ENCODE data around the gene RAPGEFL1. TPM values are rescaled to one million over a fixed set of nuclear protein-coding genes. Genes with fewer than 3 reads are reported as not detected.

The RAPGEFL1 gene
- total RNA-seq, 1 experiment from 2014 or later: 23.0 TPM

DNA sequence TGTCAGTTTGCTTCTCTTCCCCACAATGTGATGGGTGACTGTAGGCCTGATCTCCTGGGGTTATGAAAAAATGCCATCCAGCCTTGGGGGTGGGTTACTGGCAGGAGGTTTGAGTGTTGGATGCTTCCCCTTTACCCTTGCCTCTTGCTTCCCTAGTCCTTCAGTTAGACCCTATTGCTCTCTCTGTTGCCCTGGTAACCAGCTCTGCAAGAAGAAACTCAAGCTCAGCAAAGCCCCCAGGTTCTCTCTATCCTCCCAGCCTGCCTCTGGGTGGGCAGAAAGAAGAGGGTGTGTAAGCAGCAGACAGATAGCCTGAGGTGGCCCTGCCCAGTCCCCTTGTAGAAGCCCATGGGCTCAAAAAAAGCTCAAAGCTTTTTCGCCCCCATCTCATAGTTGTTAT, 2.8 kb upstream of the RAPGEFL1 start:
- Mint-ChIP-seq H3K36me3 (peaks cover 37% of the 10 kb centered on the region), H3K4me3 (no peak overlapping the region)
- CTCF ChIA-PET: interaction anchor here (0.7 to 7.4 kb wide), 4 partner anchors 17 to 139 kb away, joined by 3 to 75 read pairs (median 4); no protein-coding TSS in a partner anchor

DNA sequence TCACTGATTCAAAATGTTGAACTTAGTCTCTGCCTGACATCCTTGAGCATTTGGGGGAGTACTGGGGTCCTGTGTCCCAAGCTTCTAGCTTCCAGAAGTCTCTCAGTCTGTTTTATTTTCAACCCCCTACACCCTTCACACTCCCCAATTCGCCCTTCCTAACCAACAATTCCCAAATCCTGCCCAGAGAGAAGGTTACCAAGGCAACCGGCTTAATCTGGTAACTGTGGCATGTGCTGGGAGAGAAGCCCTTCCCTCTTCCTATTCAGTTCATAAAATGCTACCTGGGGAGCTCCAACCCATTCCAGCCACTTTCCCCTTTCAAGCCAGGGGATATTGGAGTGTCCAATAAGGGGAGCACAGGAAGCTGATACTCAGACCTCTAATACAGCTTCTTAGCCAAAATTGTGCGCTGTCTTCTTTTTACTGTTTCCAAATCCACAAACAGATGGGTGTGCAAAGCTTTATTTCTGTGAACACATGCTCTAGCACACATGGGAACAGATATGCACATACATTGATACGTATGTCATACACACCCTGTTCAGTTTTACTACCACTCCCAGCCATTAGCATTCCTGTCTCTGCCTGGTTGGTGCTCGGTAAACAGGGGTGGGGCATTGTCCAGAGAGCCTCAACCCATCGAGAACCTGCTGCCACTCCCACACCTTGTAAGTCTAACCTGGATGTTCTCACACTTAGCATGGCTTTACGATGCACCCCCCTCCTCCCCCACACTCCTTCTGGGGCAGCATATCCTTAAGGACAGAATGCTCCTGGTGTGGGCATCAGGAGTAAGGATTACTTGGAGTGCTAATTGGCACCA, 1.1 kb upstream of the RAPGEFL1 start:
- POLR2A ChIA-PET: interaction anchor here (0.9 kb wide), 2 partner anchors 15 to 141 kb away, joined by 3 read pairs; no protein-coding TSS in a partner anchor
- CTCF ChIA-PET: interaction anchor here (0.6 to 7.4 kb wide), 5 partner anchors 15 to 149 kb away, joined by 3 to 75 read pairs (median 4); no protein-coding TSS in a partner anchor
- Mint-ChIP-seq H3K9me3 (no peaks in the 10 kb centered on the region), H3K27ac (no peak overlapping the region), H3K36me3 (peaks cover 24% of the 10 kb centered on the region), H3K4me1 (peaks cover 20% of the 10 kb centered on the region), H3K4me3 (no peak overlapping the region), H3K27me3 (ENCODE audit: low read depth) (no peaks in the 10 kb centered on the region)
- no peak for ATAC-seq
- no peak for DNase-seq (ENCODE audit: low spot score)
- TF ChIP-seq GRHL2 (CRISPR knock-in tag; IDR thresholded peaks at IDR 0.05; ENCODE audit: insufficient replicate concordance, severe bottlenecking): no peak
- TF ChIP-seq ELF4 (CRISPR knock-in tag; IDR thresholded peaks at IDR 0.05; ENCODE audit: low read depth): no peak
- TF ChIP-seq, protein P1, sequence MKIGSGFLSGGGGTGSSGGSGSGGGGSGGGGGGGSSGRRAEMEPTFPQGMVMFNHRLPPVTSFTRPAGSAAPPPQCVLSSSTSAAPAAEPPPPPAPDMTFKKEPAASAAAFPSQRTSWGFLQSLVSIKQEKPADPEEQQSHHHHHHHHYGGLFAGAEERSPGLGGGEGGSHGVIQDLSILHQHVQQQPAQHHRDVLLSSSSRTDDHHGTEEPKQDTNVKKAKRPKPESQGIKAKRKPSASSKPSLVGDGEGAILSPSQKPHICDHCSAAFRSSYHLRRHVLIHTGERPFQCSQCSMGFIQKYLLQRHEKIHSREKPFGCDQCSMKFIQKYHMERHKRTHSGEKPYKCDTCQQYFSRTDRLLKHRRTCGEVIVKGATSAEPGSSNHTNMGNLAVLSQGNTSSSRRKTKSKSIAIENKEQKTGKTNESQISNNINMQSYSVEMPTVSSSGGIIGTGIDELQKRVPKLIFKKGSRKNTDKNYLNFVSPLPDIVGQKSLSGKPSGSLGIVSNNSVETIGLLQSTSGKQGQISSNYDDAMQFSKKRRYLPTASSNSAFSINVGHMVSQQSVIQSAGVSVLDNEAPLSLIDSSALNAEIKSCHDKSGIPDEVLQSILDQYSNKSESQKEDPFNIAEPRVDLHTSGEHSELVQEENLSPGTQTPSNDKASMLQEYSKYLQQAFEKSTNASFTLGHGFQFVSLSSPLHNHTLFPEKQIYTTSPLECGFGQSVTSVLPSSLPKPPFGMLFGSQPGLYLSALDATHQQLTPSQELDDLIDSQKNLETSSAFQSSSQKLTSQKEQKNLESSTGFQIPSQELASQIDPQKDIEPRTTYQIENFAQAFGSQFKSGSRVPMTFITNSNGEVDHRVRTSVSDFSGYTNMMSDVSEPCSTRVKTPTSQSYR (CRISPR knock-in tag; IDR thresholded peaks at IDR 0.05): no peak
- TF ChIP-seq ZNF671 (CRISPR knock-in tag; IDR thresholded peaks at IDR 0.05): no peak
- no peak for TF ChIP-seq OVOL2 (CRISPR knock-in tag; IDR thresholded peaks at IDR 0.05; ENCODE audit: borderline replicate concordance)
- no peak for TF ChIP-seq SMAD3 (CRISPR knock-in tag; IDR thresholded peaks at IDR 0.05; ENCODE audit: borderline replicate concordance)
- TF ChIP-seq, protein P2, sequence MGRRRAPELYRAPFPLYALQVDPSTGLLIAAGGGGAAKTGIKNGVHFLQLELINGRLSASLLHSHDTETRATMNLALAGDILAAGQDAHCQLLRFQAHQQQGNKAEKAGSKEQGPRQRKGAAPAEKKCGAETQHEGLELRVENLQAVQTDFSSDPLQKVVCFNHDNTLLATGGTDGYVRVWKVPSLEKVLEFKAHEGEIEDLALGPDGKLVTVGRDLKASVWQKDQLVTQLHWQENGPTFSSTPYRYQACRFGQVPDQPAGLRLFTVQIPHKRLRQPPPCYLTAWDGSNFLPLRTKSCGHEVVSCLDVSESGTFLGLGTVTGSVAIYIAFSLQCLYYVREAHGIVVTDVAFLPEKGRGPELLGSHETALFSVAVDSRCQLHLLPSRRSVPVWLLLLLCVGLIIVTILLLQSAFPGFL (CRISPR knock-in tag; IDR thresholded peaks at IDR 0.05; ENCODE audit: borderline replicate concordance): no peak
- TF ChIP-seq, protein P3, sequence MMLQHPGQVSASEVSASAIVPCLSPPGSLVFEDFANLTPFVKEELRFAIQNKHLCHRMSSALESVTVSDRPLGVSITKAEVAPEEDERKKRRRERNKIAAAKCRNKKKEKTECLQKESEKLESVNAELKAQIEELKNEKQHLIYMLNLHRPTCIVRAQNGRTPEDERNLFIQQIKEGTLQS (CRISPR knock-in tag; conservative IDR thresholded peaks at IDR 0.05): no peak
- no peak for TF ChIP-seq CREB1 (CRISPR knock-in tag; IDR thresholded peaks at IDR 0.05)
- no peak for TF ChIP-seq JUN (CRISPR knock-in tag; IDR thresholded peaks at IDR 0.05)
- no peak for TF ChIP-seq NR1H2 (CRISPR knock-in tag; IDR thresholded peaks at IDR 0.05)
- no peak for TF ChIP-seq TCF7 (CRISPR knock-in tag; IDR thresholded peaks at IDR 0.05; ENCODE audit: low read depth)
- TF ChIP-seq PRRX2 (CRISPR knock-in tag; IDR thresholded peaks at IDR 0.05): no peak
- no peak for TF ChIP-seq SP1 (CRISPR knock-in tag; conservative IDR thresholded peaks at IDR 0.05)
- no peak for TF ChIP-seq ZNF121 (CRISPR knock-in tag; IDR thresholded peaks at IDR 0.05)
- no peak for TF ChIP-seq TEAD1 (CRISPR knock-in tag; IDR thresholded peaks at IDR 0.05)

More for the DNA sequence above, 2.8 kb upstream of the RAPGEFL1 start:
- no peak for TF ChIP-seq CREM (CRISPR knock-in tag; IDR thresholded peaks at IDR 0.05)
- no peak for TF ChIP-seq ELF4 (CRISPR knock-in tag; IDR thresholded peaks at IDR 0.05; ENCODE audit: low read depth)
- no peak for TF ChIP-seq FOXK1 (CRISPR knock-in tag; IDR thresholded peaks at IDR 0.05)
- TF ChIP-seq MXD4 (CRISPR knock-in tag; IDR thresholded peaks at IDR 0.05; ENCODE audit: borderline replicate concordance): no peak
- no peak for TF ChIP-seq RELA (CRISPR knock-in tag; IDR thresholded peaks at IDR 0.05; ENCODE audit: borderline replicate concordance)
- TF ChIP-seq, protein P4, sequence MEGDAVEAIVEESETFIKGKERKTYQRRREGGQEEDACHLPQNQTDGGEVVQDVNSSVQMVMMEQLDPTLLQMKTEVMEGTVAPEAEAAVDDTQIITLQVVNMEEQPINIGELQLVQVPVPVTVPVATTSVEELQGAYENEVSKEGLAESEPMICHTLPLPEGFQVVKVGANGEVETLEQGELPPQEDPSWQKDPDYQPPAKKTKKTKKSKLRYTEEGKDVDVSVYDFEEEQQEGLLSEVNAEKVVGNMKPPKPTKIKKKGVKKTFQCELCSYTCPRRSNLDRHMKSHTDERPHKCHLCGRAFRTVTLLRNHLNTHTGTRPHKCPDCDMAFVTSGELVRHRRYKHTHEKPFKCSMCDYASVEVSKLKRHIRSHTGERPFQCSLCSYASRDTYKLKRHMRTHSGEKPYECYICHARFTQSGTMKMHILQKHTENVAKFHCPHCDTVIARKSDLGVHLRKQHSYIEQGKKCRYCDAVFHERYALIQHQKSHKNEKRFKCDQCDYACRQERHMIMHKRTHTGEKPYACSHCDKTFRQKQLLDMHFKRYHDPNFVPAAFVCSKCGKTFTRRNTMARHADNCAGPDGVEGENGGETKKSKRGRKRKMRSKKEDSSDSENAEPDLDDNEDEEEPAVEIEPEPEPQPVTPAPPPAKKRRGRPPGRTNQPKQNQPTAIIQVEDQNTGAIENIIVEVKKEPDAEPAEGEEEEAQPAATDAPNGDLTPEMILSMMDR (IDR thresholded peaks at IDR 0.05): no peak
- no peak for TF ChIP-seq IRF2 (CRISPR knock-in tag; IDR thresholded peaks at IDR 0.05; ENCODE audit: borderline replicate concordance, low read depth)
- TF ChIP-seq ETV6 (CRISPR knock-in tag; IDR thresholded peaks at IDR 0.05): no peak
- no peak for TF ChIP-seq JUN (CRISPR knock-in tag; IDR thresholded peaks at IDR 0.05)
- no peak for TF ChIP-seq ZNF416 (CRISPR knock-in tag; IDR thresholded peaks at IDR 0.05)
- TF ChIP-seq, protein P5, sequence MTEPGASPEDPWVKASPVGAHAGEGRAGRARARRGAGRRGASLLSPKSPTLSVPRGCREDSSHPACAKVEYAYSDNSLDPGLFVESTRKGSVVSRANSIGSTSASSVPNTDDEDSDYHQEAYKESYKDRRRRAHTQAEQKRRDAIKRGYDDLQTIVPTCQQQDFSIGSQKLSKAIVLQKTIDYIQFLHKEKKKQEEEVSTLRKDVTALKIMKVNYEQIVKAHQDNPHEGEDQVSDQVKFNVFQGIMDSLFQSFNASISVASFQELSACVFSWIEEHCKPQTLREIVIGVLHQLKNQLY (CRISPR knock-in tag; IDR thresholded peaks at IDR 0.05): no peak
- no peak for TF ChIP-seq JAZF1 (CRISPR knock-in tag; IDR thresholded peaks at IDR 0.05)
- TF ChIP-seq, protein P6, sequence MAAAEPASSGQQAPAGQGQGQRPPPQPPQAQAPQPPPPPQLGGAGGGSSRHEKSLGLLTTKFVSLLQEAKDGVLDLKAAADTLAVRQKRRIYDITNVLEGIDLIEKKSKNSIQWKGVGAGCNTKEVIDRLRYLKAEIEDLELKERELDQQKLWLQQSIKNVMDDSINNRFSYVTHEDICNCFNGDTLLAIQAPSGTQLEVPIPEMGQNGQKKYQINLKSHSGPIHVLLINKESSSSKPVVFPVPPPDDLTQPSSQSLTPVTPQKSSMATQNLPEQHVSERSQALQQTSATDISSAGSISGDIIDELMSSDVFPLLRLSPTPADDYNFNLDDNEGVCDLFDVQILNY (CRISPR knock-in tag; IDR thresholded peaks at IDR 0.05): no peak
- TF ChIP-seq, protein P7, sequence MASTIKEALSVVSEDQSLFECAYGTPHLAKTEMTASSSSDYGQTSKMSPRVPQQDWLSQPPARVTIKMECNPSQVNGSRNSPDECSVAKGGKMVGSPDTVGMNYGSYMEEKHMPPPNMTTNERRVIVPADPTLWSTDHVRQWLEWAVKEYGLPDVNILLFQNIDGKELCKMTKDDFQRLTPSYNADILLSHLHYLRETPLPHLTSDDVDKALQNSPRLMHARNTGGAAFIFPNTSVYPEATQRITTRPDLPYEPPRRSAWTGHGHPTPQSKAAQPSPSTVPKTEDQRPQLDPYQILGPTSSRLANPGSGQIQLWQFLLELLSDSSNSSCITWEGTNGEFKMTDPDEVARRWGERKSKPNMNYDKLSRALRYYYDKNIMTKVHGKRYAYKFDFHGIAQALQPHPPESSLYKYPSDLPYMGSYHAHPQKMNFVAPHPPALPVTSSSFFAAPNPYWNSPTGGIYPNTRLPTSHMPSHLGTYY (CRISPR knock-in tag; IDR thresholded peaks at IDR 0.05): no peak
- TF ChIP-seq NR3C1 (CRISPR knock-in tag; conservative IDR thresholded peaks at IDR 0.05; ENCODE audit: low read depth): no peak
- TF ChIP-seq EMX1 (CRISPR knock-in tag; IDR thresholded peaks at IDR 0.05): no peak
- no peak for TF ChIP-seq NFATC4 (CRISPR knock-in tag; IDR thresholded peaks at IDR 0.05)
- DNase-seq (ENCODE audit: low spot score) (no peak), ATAC-seq (no peak)
- POLR2A ChIA-PET: no interaction called here
- Mint-ChIP-seq H3K27me3 (ENCODE audit: low read depth) (no peaks in the 10 kb centered on the region), H3K4me1 (peaks cover 10% of the 10 kb centered on the region), H3K27ac (no peak overlapping the region), H3K9me3 (no peaks in the 10 kb centered on the region)
